GM12873 (cell line): ENCODE data around the gene PRKD1.

ENCODE experiments used
- TF ChIP-seq, protein P1 (sequence below): IDR thresholded peaks from 2 replicates; pipeline ENCODE4 v1.5.1; 2012; ENCODE audit warnings: low read depth, mild to moderate bottlenecking, moderate library complexity, low read length, control low read depth; ENCODE audit not compliant: insufficient read depth; ENCODE audit errors: missing control alignments

The PRKD1 gene

GRCh38 chr14:29627137-29627536, 300.5 kb downstream of the PRKD1 start:
- TF ChIP-seq, protein P1, sequence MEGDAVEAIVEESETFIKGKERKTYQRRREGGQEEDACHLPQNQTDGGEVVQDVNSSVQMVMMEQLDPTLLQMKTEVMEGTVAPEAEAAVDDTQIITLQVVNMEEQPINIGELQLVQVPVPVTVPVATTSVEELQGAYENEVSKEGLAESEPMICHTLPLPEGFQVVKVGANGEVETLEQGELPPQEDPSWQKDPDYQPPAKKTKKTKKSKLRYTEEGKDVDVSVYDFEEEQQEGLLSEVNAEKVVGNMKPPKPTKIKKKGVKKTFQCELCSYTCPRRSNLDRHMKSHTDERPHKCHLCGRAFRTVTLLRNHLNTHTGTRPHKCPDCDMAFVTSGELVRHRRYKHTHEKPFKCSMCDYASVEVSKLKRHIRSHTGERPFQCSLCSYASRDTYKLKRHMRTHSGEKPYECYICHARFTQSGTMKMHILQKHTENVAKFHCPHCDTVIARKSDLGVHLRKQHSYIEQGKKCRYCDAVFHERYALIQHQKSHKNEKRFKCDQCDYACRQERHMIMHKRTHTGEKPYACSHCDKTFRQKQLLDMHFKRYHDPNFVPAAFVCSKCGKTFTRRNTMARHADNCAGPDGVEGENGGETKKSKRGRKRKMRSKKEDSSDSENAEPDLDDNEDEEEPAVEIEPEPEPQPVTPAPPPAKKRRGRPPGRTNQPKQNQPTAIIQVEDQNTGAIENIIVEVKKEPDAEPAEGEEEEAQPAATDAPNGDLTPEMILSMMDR: no peak

GRCh38 chr14:29618323-29619067, 309.2 kb downstream of the PRKD1 start:
- TF ChIP-seq, protein P1: no peak

GRCh38 chr14:29616922-29617321, 310.7 kb downstream of the PRKD1 start:
- TF ChIP-seq, protein P1: no peak

- TF ChIP-seq, protein P1: no peak
These were observed 318.8 kb downstream of the PRKD1 start for GRCh38 chr14:29608861-29609260.

- TF ChIP-seq, protein P1: no peak
These were observed 320.5 kb downstream of the PRKD1 start for GRCh38 chr14:29607169-29607568.

- TF ChIP-seq, protein P1: no peak
These were observed 324.0 kb downstream of the PRKD1 start for GRCh38 chr14:29603696-29604095.

- TF ChIP-seq, protein P1: no peak
These were observed 326.0 kb downstream of the PRKD1 start for GRCh38 chr14:29601616-29602015.
